B cell (primary cell): Measurements from ENCODE around the gene GNG7. TPM values are rescaled to one million over a fixed set of nuclear protein-coding genes. Genes with fewer than 3 reads are reported as not detected.
"Not testable (repeated sequence)": the region's sequence is repeated elsewhere in the genome, so short reads cannot be mapped to it uniquely, and the experiment has no call there.

Experiments
- ATAC-seq: fragments of 200-7000 bp; cut with Tn5 transposase; one replicate; pipeline ENCODE4 v1.10.0; 2021; ENCODE audit warnings: low read depth, mild to moderate bottlenecking, moderate number of reproducible peaks, moderate library complexity
- CTCF ChIA-PET: fragments of 350-600 bp; sonication (Branson Sonifier 250); formaldehyde crosslinking; loops from one replicate; lab custom pipeline; 2021; ENCODE audit warnings: antibody characterized with exemption, inconsistent platforms; lab: Charles Lee
- POLR2A ChIA-PET: fragments of 350-600 bp; sonication (Branson Sonifier 250); formaldehyde crosslinking; loops from one replicate; lab custom pipeline; 2021; ENCODE audit warnings: antibody characterized with exemption; lab: Charles Lee
- DNase-seq: peaks from one replicate; pipeline ENCODE4 v3.0.0; 2013
- H2AFZ ChIP-seq: 2 replicates; pipeline ENCODE4 v1.6.1; 2012; ENCODE audit warnings: mild to moderate bottlenecking, low read depth, low read length; ENCODE audit not compliant: insufficient read depth, poor library complexity, severe bottlenecking
- H3K27ac ChIP-seq, 2 donors: 1 replicate in 1 of 2; 2 replicates in 1 of 2; pipeline ENCODE4 v1.5.1; 2012 to 2013; ENCODE audit warnings: low read length in 2 of 2, mild to moderate bottlenecking in 2 of 2, moderate library complexity in 1 of 2
- H3K27me3 ChIP-seq, 4 experiments: fragments of 200-600 bp in 1 of 4; sonication (generic) in 1 of 4; replicated peaks in 1 of 4; 1 replicate in 2 of 4; 2 replicates in 2 of 4; pipeline versions ENCODE4 v1.6.1 to v1.7.0; 2013 to 2016; ENCODE audit warnings: low read length in 3 of 4, mild to moderate bottlenecking in 2 of 4, mixed read lengths in 1 of 4, moderate library complexity in 1 of 4; ENCODE audit not compliant: insufficient read depth in 4 of 4, control insufficient read depth in 3 of 4; ENCODE audit errors: control extremely low read depth in 1 of 4
- H3K36me3 ChIP-seq, 2 experiments: replicated peaks in 1 of 2; 1 replicate in 1 of 2; 2 replicates in 1 of 2; pipeline versions ENCODE4 v1.6.1 to v1.7.1; 2013; ENCODE audit warnings: low read length in 1 of 2; ENCODE audit not compliant: insufficient read depth in 2 of 2, control insufficient read depth in 1 of 2; ENCODE audit errors: control extremely low read depth in 1 of 2, extremely low read depth in 1 of 2
- H3K4me1 ChIP-seq, 2 donors: fragments of 200-600 bp in 1 of 2; sonication (generic) in 1 of 2; 1 replicate in 1 of 2; 2 replicates in 1 of 2; pipeline versions ENCODE4 v1.5.1 to v1.6.1; 2013 to 2017; ENCODE audit warnings: low read length in 2 of 2; ENCODE audit not compliant: control insufficient read depth in 2 of 2, insufficient read depth in 2 of 2
- H3K4me2 ChIP-seq: replicated peaks from 2 replicates; pipeline ENCODE3; 2012; ENCODE audit warnings: mild to moderate bottlenecking, low read depth, low read length; ENCODE audit not compliant: poor library complexity, severe bottlenecking
- H3K4me3 ChIP-seq, 5 experiments: fragments of 200-600 bp in 1 of 5; sonication (generic) in 1 of 5; 1 replicate in 3 of 5; 2 replicates in 2 of 5; pipeline versions ENCODE4 v1.5.1 to v1.7.0; 2011 to 2016; ENCODE audit warnings: low read length in 4 of 5, mild to moderate bottlenecking in 4 of 5, low read depth in 2 of 5, control low read depth in 1 of 5, moderate library complexity in 1 of 5; ENCODE audit not compliant: insufficient read depth in 1 of 5; ENCODE audit errors: control extremely low read depth in 1 of 5, extremely low read depth in 1 of 5
- H3K79me2 ChIP-seq: fragments of 200-600 bp; sonication (generic); one replicate; pipeline ENCODE4 v1.6.0; 2016; ENCODE audit warnings: low read length; ENCODE audit not compliant: control insufficient read depth, insufficient read depth
- H3K9ac ChIP-seq: fragments of 200-600 bp; sonication (generic); 2 replicates; pipeline ENCODE4 v1.6.1; 2017; ENCODE audit warnings: mild to moderate bottlenecking, low read length, moderate library complexity
- H3K9me3 ChIP-seq, 3 donors: one replicate each; pipeline versions ENCODE4 v1.6.1 to v1.7.1; 2013; ENCODE audit warnings: low read length in 2 of 3; ENCODE audit not compliant: control insufficient read depth in 2 of 3, insufficient read depth in 1 of 3; ENCODE audit errors: control extremely low read depth in 1 of 3
- H4K20me1 ChIP-seq: 2 replicates; pipeline ENCODE4 v1.6.0; 2012; ENCODE audit warnings: mild to moderate bottlenecking, low read length; ENCODE audit not compliant: insufficient read depth, control insufficient read depth, poor library complexity, severe bottlenecking
- H3K27ac Mint-ChIP-seq: one replicate; pipeline ENCODE4 v1.8.0; 2021; ENCODE audit warnings: mixed read lengths
- H3K27me3 Mint-ChIP-seq: one replicate; pipeline ENCODE4 v1.8.0; 2021; ENCODE audit warnings: mixed read lengths
- H3K4me1 Mint-ChIP-seq: one replicate; pipeline ENCODE4 v1.8.0; 2021; ENCODE audit warnings: mixed read lengths
- H3K4me3 Mint-ChIP-seq: one replicate; pipeline ENCODE4 v1.8.0; 2021; ENCODE audit warnings: mixed read lengths
- H3K9me3 Mint-ChIP-seq: one replicate; pipeline ENCODE4 v1.8.0; 2022; ENCODE audit warnings: mixed read lengths; ENCODE audit not compliant: insufficient read depth
- CTCF ChIP-seq: fragments of 200-600 bp; IDR thresholded peaks from one replicate; pipeline ENCODE4 v1.8.0; 2022; ENCODE audit warnings: antibody characterized with exemption, mild to moderate bottlenecking
- EZH2 ChIP-seq: IDR thresholded peaks from 2 replicates; pipeline ENCODE4 v1.6.1; 2012; ENCODE audit warnings: borderline replicate concordance, low read depth, mild to moderate bottlenecking, moderate library complexity, low read length; ENCODE audit not compliant: insufficient read depth, poor library complexity, severe bottlenecking
- WGBS: methylation state at CpG from one replicate; pipeline ENCODE4 v1.1.5; 2013; ENCODE audit warnings: missing lambda C conversion rate; ENCODE audit not compliant: insufficient coverage; 5-methylcytosine and 5-hydroxymethylcytosine counted together
- intact Hi-C: fragments of 100-400 bp; cut with micrococcal nuclease; formaldehyde crosslinking; loops from one replicate; pipeline ENCODE4 v1.10.0; 2022
- polyA plus RNA-seq: library from polyadenylated mRNA; depleted of rRNA; stranded (reverse); fragments of >200 nt; gene quantifications from 2 replicates; pipeline ENCODE4 v1.2.3, GENCODE V29; 2012
- total RNA-seq, 2 donors: library from RNA; stranded (reverse); fragments of 120-200 nt in 1 of 2; gene quantifications; 1 replicate in 1 of 2; 2 replicates in 1 of 2; pipeline versions ENCODE4 v1.2.3 to v1.2.4, GENCODE V29; 2013 to 2022

The GNG7 gene
- total and polyA plus RNA-seq, 2 donors (not counting 1 experiment from before 2014, with no cell fraction given): 76.3 to 153 TPM

- Histone ChIP-seq H3K36me3 (peaks cover 0 to 33% of the 10 kb centered on the region in 2 experiments), H2AFZ (no peak overlapping the region), H3K9ac (no peak overlapping the region), H3K4me2 (no peak overlapping the region), H3K4me3 (no peak overlapping the region), H3K9me3 (peaks cover 0 to 3% (median 0%) of the 10 kb centered on the region in 3 donors), H4K20me1 (peaks cover 94% of the 10 kb centered on the region), H3K79me2 (peaks cover 96% of the 10 kb centered on the region), H3K27ac (no peak overlapping the region), H3K4me1 (peaks cover 16 to 33% of the 10 kb centered on the region in 2 donors), H3K27me3 (no peaks in the 10 kb centered on the region)
- Mint-ChIP-seq H3K27ac (no peak overlapping the region), H3K9me3 (no peaks in the 10 kb centered on the region), H3K4me3 (no peak overlapping the region), H3K27me3 (no peaks in the 10 kb centered on the region), H3K4me1 (peaks cover 48% of the 10 kb centered on the region)
- 91% methylated on average over 11 of the region's 13 CpGs for WGBS
- DNase-seq (no peak), ATAC-seq (no peak)
- CTCF ChIA-PET: interaction anchor here (2.5 kb wide), 1 partner anchor 84 kb away, joined by 14 read pairs; the partner anchor contains the start of gene GADD45B
- TF ChIP-seq EZH2 (no peak), CTCF (no peak)
- POLR2A ChIA-PET: interaction anchor here (2.4 kb wide), 1 partner anchor 84 kb away, joined by 24 read pairs; the partner anchor contains the start of gene GADD45B
- intact Hi-C loops: loop anchor here (5.0 kb wide), 1 partner anchor 52 kb away; no protein-coding TSS in a partner anchor
Measured at GRCh38 chr19:2560369-2560768, 142.1 kb downstream of the GNG7 start.

- POLR2A ChIA-PET: interaction anchor here (0.7 kb wide), 1 partner anchor 273 kb away, joined by 10 read pairs; no protein-coding TSS in a partner anchor
- DNase-seq: no peak
- WGBS: 100% methylated on average over 2 of the region's 2 CpGs
- Mint-ChIP-seq H3K27me3 (no peaks in the 10 kb centered on the region), H3K9me3 (no peaks in the 10 kb centered on the region), H3K27ac (no peak overlapping the region), H3K4me1 (peaks cover 37% of the 10 kb centered on the region), H3K4me3 (no peak overlapping the region)
- ATAC-seq: no peak
- Histone ChIP-seq H2AFZ (no peak overlapping the region), H3K9ac (no peak overlapping the region), H4K20me1 (peaks cover 85% of the 10 kb centered on the region), H3K4me3 (no peak overlapping the region), H3K36me3 (peaks cover 0 to 36% of the 10 kb centered on the region in 2 experiments), H3K4me2 (no peak overlapping the region), H3K9me3 (peaks cover 0 to 3% (median 0%) of the 10 kb centered on the region in 3 donors), H3K27ac (no peak overlapping the region), H3K4me1 (peaks cover 16 to 30% of the 10 kb centered on the region in 2 donors), H3K79me2 (peaks cover 85% of the 10 kb centered on the region), H3K27me3 (no peaks in the 10 kb centered on the region)
- TF ChIP-seq CTCF (no peak), EZH2 (no peak)
- intact Hi-C loops: no loop called here
- CTCF ChIA-PET: interaction anchor here (1.1 kb wide), 1 partner anchor 52 kb away, joined by 3 read pairs; no protein-coding TSS in a partner anchor
Measured at GRCh38 chr19:2558543-2558942, 144.0 kb downstream of the GNG7 start.

GRCh38 chr19:2558131-2558530 lies 144.4 kb downstream of the GNG7 start:
- H3K27me3 ChIP-seq, H3K9ac ChIP-seq, POLR2A ChIA-PET, H3K9me3 ChIP-seq, H3K27ac Mint-ChIP-seq, DNase-seq, H3K4me2 ChIP-seq, H3K27ac ChIP-seq, H3K9me3 Mint-ChIP-seq, H3K27me3 Mint-ChIP-seq, ATAC-seq, intact Hi-C loops, H2AFZ ChIP-seq, H3K4me3 ChIP-seq, H3K4me3 Mint-ChIP-seq: not testable (repeated sequence)
- peaks cover 0 to 36% of the 10 kb centered on the region in 2 experiments for H3K36me3 ChIP-seq
- H3K79me2 ChIP-seq: peaks cover 81% of the 10 kb centered on the region
- peaks cover 33% of the 10 kb centered on the region for H3K4me1 Mint-ChIP-seq
- peaks cover 81% of the 10 kb centered on the region for H4K20me1 ChIP-seq
- CTCF ChIA-PET: interaction anchor here (1.1 kb wide), 1 partner anchor 53 kb away, joined by 3 read pairs; no protein-coding TSS in a partner anchor
- WGBS: 72% methylated on average over 4 of the region's 7 CpGs
- H3K4me1 ChIP-seq: peaks cover 16 to 28% of the 10 kb centered on the region in 2 donors
